Measurements from ENCODE around the gene VAT1L.

DNA sequence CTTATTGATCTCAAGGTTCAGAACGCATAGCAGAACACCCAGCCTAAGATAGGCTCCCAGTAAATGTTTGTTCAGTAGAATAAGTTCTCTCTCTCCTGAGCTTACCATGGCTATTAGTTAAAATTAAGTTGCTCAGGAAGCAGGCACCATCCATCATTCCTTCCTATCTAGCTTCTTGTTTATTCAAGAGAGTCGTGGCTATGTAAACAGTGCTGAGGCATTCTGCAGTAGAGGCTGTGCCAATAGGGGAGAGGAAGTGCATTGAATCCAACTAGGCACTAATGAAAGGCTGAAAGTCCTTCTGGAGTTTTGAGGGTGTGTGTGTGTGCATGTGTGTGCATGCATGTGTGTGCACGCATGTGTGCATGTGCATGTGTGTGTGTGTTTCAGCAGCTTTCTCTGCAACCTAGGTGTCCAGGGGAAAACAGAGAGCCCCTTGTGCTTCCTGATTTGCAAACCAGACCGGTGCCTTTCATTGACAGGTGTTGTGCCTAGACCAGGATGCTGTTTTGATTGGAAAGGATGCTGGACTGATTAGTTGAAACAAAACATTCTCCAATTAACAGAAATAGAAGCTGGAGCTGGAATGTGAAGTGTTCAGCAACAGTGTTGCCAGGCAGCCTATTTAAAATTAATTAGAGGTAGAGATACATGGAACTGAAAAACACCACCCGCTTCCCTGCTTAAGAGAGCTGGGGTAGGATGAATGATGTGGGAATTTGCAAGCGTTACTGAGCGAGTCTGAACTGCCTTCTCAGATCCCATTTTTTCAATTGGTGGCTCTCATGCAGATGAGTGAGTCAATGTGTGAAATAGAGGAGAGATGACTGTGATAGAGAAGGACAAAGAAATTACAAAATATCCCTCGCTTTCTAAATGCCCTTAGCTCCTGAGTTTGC is 130.7 kb downstream of the VAT1L start:
- no peak for TF ChIP-seq EGR1 (IDR thresholded peaks at IDR 0.05)
- TF ChIP-seq RAD21 (IDR thresholded peaks at IDR 0.05; ENCODE audit: low read depth) = no peak
- TF ChIP-seq TAF1 (IDR thresholded peaks at IDR 0.05; ENCODE audit: low read depth) = no peak
- TF ChIP-seq ZBTB7A (IDR thresholded peaks at IDR 0.05; ENCODE audit: low read depth) = no peak
- no peak for TF ChIP-seq FOXM1 (IDR thresholded peaks at IDR 0.05; ENCODE audit: borderline replicate concordance, low read depth)
- TF ChIP-seq YY1 (IDR thresholded peaks at IDR 0.05; ENCODE audit: low read depth) = no peak
- TF ChIP-seq, protein P1, sequence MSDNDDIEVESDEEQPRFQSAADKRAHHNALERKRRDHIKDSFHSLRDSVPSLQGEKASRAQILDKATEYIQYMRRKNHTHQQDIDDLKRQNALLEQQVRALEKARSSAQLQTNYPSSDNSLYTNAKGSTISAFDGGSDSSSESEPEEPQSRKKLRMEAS (IDR thresholded peaks at IDR 0.05) = no peak
- TF ChIP-seq EP300 (IDR thresholded peaks at IDR 0.05; ENCODE audit: borderline replicate concordance) = no peak
- TF ChIP-seq TCF12 (IDR thresholded peaks at IDR 0.05; ENCODE audit: low read depth) = no peak
